Adrenal gland (tissue), 12 donors: ENCODE results near the gene APLP2. TPM values are rescaled to one million over a fixed set of nuclear protein-coding genes. Genes with fewer than 3 reads are reported as not detected.

Experiments
- DNase-seq, 7 donors: peaks; one replicate each; pipeline ENCODE4 v3.0.0-alpha.2; 2019 to 2020
- H3K27ac ChIP-seq, 5 donors: fragments of 200-600 bp; sonication (generic) in 4 of 5; 1 replicate in 3 of 5; 2 replicates in 2 of 5; pipeline versions ENCODE4 v1.5.1 to v1.8.0; 2016 to 2020; ENCODE audit warnings: mild to moderate bottlenecking in 1 of 5
- H3K27me3 ChIP-seq: fragments of 200-600 bp; 2 replicates; pipeline ENCODE4 v1.8.0; 2021
- H3K36me3 ChIP-seq, 2 donors: fragments of 200-600 bp; replicated peaks in 1 of 2; 1 replicate in 1 of 2; 2 replicates in 1 of 2; pipeline versions ENCODE4 v1.5.1 to v1.8.0; 2018 to 2022
- H3K4me1 ChIP-seq, 2 donors: fragments of 200-600 bp; replicated peaks in 1 of 2; 1 replicate in 1 of 2; 2 replicates in 1 of 2; pipeline versions ENCODE4 v1.5.1 to v1.8.0; 2018 to 2021
- H3K4me3 ChIP-seq, 4 donors: fragments of 200-600 bp; sonication (generic) in 3 of 4; one replicate each; pipeline ENCODE4 v1.5.1; 2016 to 2018
- H3K9me3 ChIP-seq, 3 donors: fragments of 200-600 bp; sonication (generic) in 1 of 3; replicated peaks in 1 of 3; 1 replicate in 2 of 3; 2 replicates in 1 of 3; pipeline versions ENCODE4 v1.5.1 to v1.8.0; 2016 to 2021
- POLR2A ChIP-seq, 2 donors: fragments of 450-650 bp; IDR thresholded peaks; one replicate each; pipeline ENCODE4 v1.6.1; 2017; ENCODE audit warnings: antibody characterized with exemption in 2 of 2, mild to moderate bottlenecking in 2 of 2, moderate library complexity in 1 of 2
- WGBS, 4 donors: extraction: QIAGEN DNeasy Blood & Tissue Kit in 2 of 4; methylation state at CpG; one replicate each; pipeline versions ENCODE4 v1.1.5 to v1.1.7; 2013 to 2017; 5-methylcytosine and 5-hydroxymethylcytosine counted together
- intact Hi-C, 2 donors: fragments of 100-400 bp; cut with DNase I; formaldehyde crosslinking; loops; one replicate each; pipeline versions ENCODE4 v1.14.1 to v1.15.0; 2022 to 2023
- polyA plus RNA-seq, 3 donors: library from polyadenylated mRNA; stranded (reverse); fragments of 200-250 nt in 2 of 3; fragments of 350-450 nt in 1 of 3; fragmentation: Illumina TruSeq in 1 of 3; extraction: RNeasy Lipid Tissue Mini Kit (QIAGEN cat#74804) in 1 of 3; gene quantifications; one replicate each; pipeline ENCODE4 v1.2.3, GENCODE V29; 2013 to 2014
- total RNA-seq, 9 donors: library from RNA; depleted of rRNA in 4 of 9; stranded (reverse); fragments of >200 nt in 4 of 9; fragments of 120-200 nt in 1 of 9; fragmentation: NEBNext Ultra II Directional in 1 of 9; extraction: Animal tissue kit (Norgen Biotek cat#: 25700) in 1 of 9; gene quantifications; one replicate each; pipeline versions ENCODE4 v1.1.0 to v1.2.4, GENCODE V29; 2013 to 2023
- TF ChIP-seq, protein P1 (sequence below), 6 experiments: fragments of 450-650 bp in 4 of 6; fragments of 200-600 bp in 2 of 6; sonication (generic) in 1 of 6; IDR thresholded peaks; 1 replicate in 5 of 6; 2 replicates in 1 of 6; pipeline versions ENCODE4 v1.5.1 to v1.8.0; 2016 to 2021; ENCODE audit warnings: antibody characterized with exemption in 6 of 6, mild to moderate bottlenecking in 2 of 6, moderate library complexity in 1 of 6
- donor health status: healthy with polysubstance abuse.
- donor health status: Bipolar disorder and iron deficiency.
- donor health status: DM: yes; HTN: yes; CAD: no.
- donor health status: DM: no; HTN: no; CAD: no.
- donor health status: DM: no; HTN: no; CAD: no.
- donor health status: DM: yes; HTN: yes; CAD: no.

Gene APLP2
- total and polyA plus RNA-seq, 12 donors = 85.0 to 374 (median 273) TPM

- DNase-seq = no peak
- H3K27me3 ChIP-seq = no peaks in the 10 kb centered on the region
- intact Hi-C loops = no loop called here
- H3K36me3 ChIP-seq = no peaks in the 10 kb centered on the region
- H3K27ac ChIP-seq = no peak overlapping the region
- H3K4me3 ChIP-seq = no peak overlapping the region
- WGBS, 4 donors = 67 to 80% (median 73%) methylated on average over 3 of the region's 3 CpGs
- no peaks in the 10 kb centered on the region for H3K4me1 ChIP-seq
- no peaks in the 10 kb centered on the region for H3K9me3 ChIP-seq
- TF ChIP-seq, protein P1, sequence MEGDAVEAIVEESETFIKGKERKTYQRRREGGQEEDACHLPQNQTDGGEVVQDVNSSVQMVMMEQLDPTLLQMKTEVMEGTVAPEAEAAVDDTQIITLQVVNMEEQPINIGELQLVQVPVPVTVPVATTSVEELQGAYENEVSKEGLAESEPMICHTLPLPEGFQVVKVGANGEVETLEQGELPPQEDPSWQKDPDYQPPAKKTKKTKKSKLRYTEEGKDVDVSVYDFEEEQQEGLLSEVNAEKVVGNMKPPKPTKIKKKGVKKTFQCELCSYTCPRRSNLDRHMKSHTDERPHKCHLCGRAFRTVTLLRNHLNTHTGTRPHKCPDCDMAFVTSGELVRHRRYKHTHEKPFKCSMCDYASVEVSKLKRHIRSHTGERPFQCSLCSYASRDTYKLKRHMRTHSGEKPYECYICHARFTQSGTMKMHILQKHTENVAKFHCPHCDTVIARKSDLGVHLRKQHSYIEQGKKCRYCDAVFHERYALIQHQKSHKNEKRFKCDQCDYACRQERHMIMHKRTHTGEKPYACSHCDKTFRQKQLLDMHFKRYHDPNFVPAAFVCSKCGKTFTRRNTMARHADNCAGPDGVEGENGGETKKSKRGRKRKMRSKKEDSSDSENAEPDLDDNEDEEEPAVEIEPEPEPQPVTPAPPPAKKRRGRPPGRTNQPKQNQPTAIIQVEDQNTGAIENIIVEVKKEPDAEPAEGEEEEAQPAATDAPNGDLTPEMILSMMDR (IDR thresholded peaks at IDR 0.05) = no peak
- no peak for TF ChIP-seq POLR2A (IDR thresholded peaks at IDR 0.05)
These were observed 32.6 kb upstream of the APLP2 start for GRCh38 chr11:130037058-130037457.

GRCh38 chr11:130037881-130038585 lies 31.7 kb upstream of the APLP2 start:
- no peak for DNase-seq
- H3K4me1 ChIP-seq = no peaks in the 10 kb centered on the region
- 51 to 58% (median 54%) methylated on average over 7 of the region's 7 CpGs for WGBS, 4 donors
- H3K4me3 ChIP-seq = no peak overlapping the region
- intact Hi-C loops = no loop called here
- no peaks in the 10 kb centered on the region for H3K27me3 ChIP-seq
- TF ChIP-seq, protein P1 (IDR thresholded peaks at IDR 0.05) = no peak
- no peak for TF ChIP-seq POLR2A (IDR thresholded peaks at IDR 0.05)
- no peaks in the 10 kb centered on the region for H3K36me3 ChIP-seq
- no peak overlapping the region for H3K27ac ChIP-seq
- no peaks in the 10 kb centered on the region for H3K9me3 ChIP-seq

DNA sequence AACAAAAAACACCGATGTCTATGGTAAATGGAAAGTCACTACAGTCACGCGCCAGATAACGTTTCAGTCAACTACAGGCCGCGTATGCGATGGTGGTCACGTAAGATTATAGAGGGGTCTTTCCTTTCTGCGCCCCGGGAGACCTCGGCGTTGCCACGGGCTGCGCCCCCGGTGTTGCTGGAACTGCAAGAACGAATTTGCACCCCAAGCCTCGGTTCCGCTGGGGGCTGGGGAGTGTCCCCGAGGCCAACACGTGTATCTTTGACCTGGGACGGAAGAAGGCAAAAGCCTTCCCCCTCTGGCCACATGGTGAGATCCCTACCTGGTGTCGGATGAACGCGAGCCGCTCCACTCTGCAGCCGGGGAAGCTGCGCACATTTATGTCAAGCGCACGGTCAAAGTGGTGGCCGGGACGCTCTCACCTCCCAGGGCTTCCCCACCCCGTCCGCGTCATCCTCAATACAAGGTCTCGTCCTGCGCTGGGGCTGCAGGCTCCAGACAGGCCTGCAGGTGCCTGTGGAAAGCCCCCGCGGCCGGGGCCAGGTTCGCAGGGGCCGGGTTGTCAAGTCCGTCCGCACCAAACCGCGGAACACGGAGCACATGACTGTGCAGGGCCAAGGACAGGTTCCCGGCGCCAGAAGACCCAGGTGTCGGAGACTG lies 29.3 kb upstream of the APLP2 start:
- DNase-seq = no peak
- Histone ChIP-seq H3K27me3 (no peaks in the 10 kb centered on the region), H3K36me3 (no peaks in the 10 kb centered on the region), H3K9me3 (no peaks in the 10 kb centered on the region), H3K4me1 (no peaks in the 10 kb centered on the region), H3K27ac (no peak overlapping the region), H3K4me3 (no peak overlapping the region)
- TF ChIP-seq POLR2A (IDR thresholded peaks at IDR 0.05) = no peak
- TF ChIP-seq, protein P1 (IDR thresholded peaks at IDR 0.05) = no peak
- 84 to 94% (median 89%) methylated on average over 29 to 49 of the region's 49 CpGs for WGBS, 4 donors
- intact Hi-C loops = no loop called here

DNA sequence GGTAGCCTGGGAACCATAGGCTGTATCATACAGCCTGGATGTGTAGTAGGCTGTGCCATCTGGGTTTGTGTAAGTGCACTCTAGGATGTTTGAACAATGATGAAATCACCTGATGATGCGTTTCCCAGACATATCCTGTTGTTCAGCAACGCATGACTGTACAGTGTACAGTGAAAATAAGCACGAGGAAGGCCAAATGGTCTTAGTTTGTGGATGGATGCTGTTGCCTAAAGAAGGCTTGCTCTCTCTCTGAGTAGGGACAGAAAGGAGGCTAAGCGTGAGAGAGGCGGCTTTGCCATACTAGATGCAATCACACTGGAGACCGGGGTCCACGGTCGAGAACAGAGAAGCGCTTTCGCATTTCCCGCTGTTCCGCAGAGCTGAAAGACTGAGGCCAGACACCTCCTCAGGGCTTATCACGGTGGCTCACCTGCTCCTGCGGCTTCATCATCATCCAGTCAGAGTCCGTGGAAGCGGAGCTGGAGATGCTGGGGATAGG lies 27.6 kb upstream of the APLP2 start:
- no peaks in the 10 kb centered on the region for H3K4me1 ChIP-seq
- no peak overlapping the region for H3K27ac ChIP-seq
- H3K36me3 ChIP-seq = no peaks in the 10 kb centered on the region
- H3K4me3 ChIP-seq = no peak overlapping the region
- no peaks in the 10 kb centered on the region for H3K27me3 ChIP-seq
- intact Hi-C loops = no loop called here
- DNase-seq = no peak
- WGBS, 4 donors = 77 to 87% (median 81%) methylated on average over 15 to 16 of the region's 16 CpGs
- no peak for TF ChIP-seq POLR2A (IDR thresholded peaks at IDR 0.05)
- TF ChIP-seq, protein P1 (IDR thresholded peaks at IDR 0.05) = no peak
- H3K9me3 ChIP-seq = no peaks in the 10 kb centered on the region
